Smooth muscle cell (in vitro differentiated cells): ENCODE measurements around the gene SYNGAP1. TPM values are rescaled to one million over a fixed set of nuclear protein-coding genes. Genes with fewer than 3 reads are reported as not detected.
"Not testable (repeated sequence)": the region's sequence is repeated elsewhere in the genome, so short reads cannot be mapped to it uniquely, and the experiment has no call there.

Experiments
- DNase-seq: peaks from one replicate; lab custom pipeline; 2025; ENCODE audit not compliant: unreplicated experiment; lab: John Stamatoyannopoulos, UW
- H2AFZ ChIP-seq: fragments of 200-600 bp; sonication (generic); 2 replicates; pipeline ENCODE4 v1.6.0; 2016; ENCODE audit warnings: antibody characterized with exemption, low read depth, mild to moderate bottlenecking
- H3F3A ChIP-seq: fragments of 200-600 bp; sonication (generic); 2 replicates; pipeline ENCODE4 v1.6.0; 2017; ENCODE audit warnings: antibody characterized with exemption, low read depth
- H3K27ac ChIP-seq: fragments of 200-600 bp; sonication (generic); 2 replicates; pipeline ENCODE4 v1.5.1; 2016; ENCODE audit warnings: low read depth, mild to moderate bottlenecking
- H3K27me3 ChIP-seq: fragments of 200-600 bp; sonication (generic); 2 replicates; pipeline ENCODE4 v1.6.1; 2016; ENCODE audit warnings: low read depth, mild to moderate bottlenecking
- H3K36me3 ChIP-seq: fragments of 200-600 bp; sonication (generic); 2 replicates; pipeline ENCODE4 v1.5.1; 2016; ENCODE audit warnings: low read depth
- H3K4me1 ChIP-seq: fragments of 200-600 bp; sonication (generic); 2 replicates; pipeline ENCODE4 v1.5.1; 2016; ENCODE audit warnings: low read depth
- H3K4me2 ChIP-seq: fragments of 200-600 bp; sonication (generic); 2 replicates; pipeline ENCODE4 v1.6.0; 2016; ENCODE audit warnings: mild to moderate bottlenecking
- H3K4me3 ChIP-seq: fragments of 200-600 bp; sonication (generic); 2 replicates; pipeline ENCODE4 v1.5.1; 2016; ENCODE audit warnings: mild to moderate bottlenecking
- H3K79me2 ChIP-seq: fragments of 200-600 bp; sonication (generic); 2 replicates; pipeline ENCODE4 v1.6.0; 2016; ENCODE audit warnings: low read depth, mild to moderate bottlenecking
- H3K9ac ChIP-seq: fragments of 200-600 bp; sonication (generic); 2 replicates; pipeline ENCODE4 v1.6.0; 2016; ENCODE audit warnings: low read depth
- H3K9me3 ChIP-seq: fragments of 200-600 bp; sonication (generic); replicated peaks from 2 replicates; pipeline ENCODE4 v1.5.1; 2016; ENCODE audit warnings: low read depth
- H4K20me1 ChIP-seq: fragments of 200-600 bp; sonication (generic); 2 replicates; pipeline ENCODE4 v1.6.0; 2016; ENCODE audit warnings: low read depth
- CTCF ChIP-seq: fragments of 200-600 bp; sonication (generic); IDR thresholded peaks from 2 replicates; pipeline ENCODE4 v1.5.1; 2017; ENCODE audit warnings: borderline replicate concordance, mild to moderate bottlenecking, antibody characterized with exemption; ENCODE audit not compliant: insufficient read depth, poor library complexity, severe bottlenecking
- WGBS: methylation state at CpG from one replicate; pipeline ENCODE4 v1.1.7; 2016; ENCODE audit warnings: low lambda C conversion rate; 5-methylcytosine and 5-hydroxymethylcytosine counted together
- polyA plus RNA-seq: library from polyadenylated mRNA; unstranded; fragments of >200 nt; fragmentation: Nextera tagmentation; extraction: Ambion mirVana; gene quantifications from 2 replicates; pipeline ENCODE4 v1.2.1, GENCODE V29; 2016
- total RNA-seq: library from RNA; depleted of rRNA; stranded (reverse); fragments of >200 nt; gene quantifications from 2 replicates; pipeline ENCODE4 v1.2.3, GENCODE V29; 2014

Gene SYNGAP1
- total and polyA plus RNA-seq, 2 experiments from 2014 or later: 1.9 to 10.4 TPM

- Histone ChIP-seq H4K20me1 (no peaks in the 10 kb centered on the region), H3F3A (no peaks in the 10 kb centered on the region), H3K27ac (no peak overlapping the region), H3K4me1 (no peaks in the 10 kb centered on the region), H3K79me2 (no peaks in the 10 kb centered on the region), H3K4me3 (no peak overlapping the region), H3K9ac (no peak overlapping the region), H3K36me3 (no peaks in the 10 kb centered on the region), H3K4me2 (no peak overlapping the region), H3K27me3 (peaks cover 17% of the 10 kb centered on the region), H3K9me3 (no peaks in the 10 kb centered on the region), H2AFZ (no peak overlapping the region)
- 81% methylated on average over 3 of the region's 3 CpGs for WGBS
- TF ChIP-seq CTCF: no peak
- no peak for DNase-seq
Observed at GRCh38 chr6:33477864-33478263, 58.0 kb downstream of the SYNGAP1 start.

GRCh38 chr6:33481192-33481591, 61.3 kb downstream of the SYNGAP1 start:
- Histone ChIP-seq H3K4me1 (no peaks in the 10 kb centered on the region), H3F3A (no peaks in the 10 kb centered on the region), H3K4me2 (no peak overlapping the region), H3K27ac (no peak overlapping the region), H2AFZ (no peak overlapping the region), H3K9me3 (no peaks in the 10 kb centered on the region), H4K20me1 (no peaks in the 10 kb centered on the region), H3K9ac (no peak overlapping the region), H3K79me2 (no peaks in the 10 kb centered on the region), H3K27me3 (peaks cover 17% of the 10 kb centered on the region), H3K36me3 (no peaks in the 10 kb centered on the region), H3K4me3 (no peak overlapping the region)
- TF ChIP-seq CTCF: no peak
- WGBS: 93% methylated on average over 1 of the region's 1 CpG
- no peak for DNase-seq

- not testable (repeated sequence) for H3K4me2 ChIP-seq, H3F3A ChIP-seq, H3K36me3 ChIP-seq, DNase-seq, H3K27ac ChIP-seq, H3K9ac ChIP-seq, H3K4me1 ChIP-seq, H3K79me2 ChIP-seq, H3K4me3 ChIP-seq, H3K9me3 ChIP-seq, H4K20me1 ChIP-seq, H2AFZ ChIP-seq
- H3K27me3 ChIP-seq: peaks cover 13% of the 10 kb centered on the region
- 93% methylated on average over 5 of the region's 5 CpGs for WGBS
Observed at GRCh38 chr6:33482620-33483019, 62.8 kb downstream of the SYNGAP1 start.

- Histone ChIP-seq H3K9ac (no peak overlapping the region), H3K4me1 (no peaks in the 10 kb centered on the region), H2AFZ (no peak overlapping the region), H3K27me3 (peaks cover 9% of the 10 kb centered on the region), H3K27ac (no peak overlapping the region), H3K36me3 (no peaks in the 10 kb centered on the region), H3K4me2 (no peak overlapping the region), H4K20me1 (no peaks in the 10 kb centered on the region), H3F3A (no peaks in the 10 kb centered on the region), H3K79me2 (no peaks in the 10 kb centered on the region), H3K9me3 (no peaks in the 10 kb centered on the region), H3K4me3 (no peak overlapping the region)
- TF ChIP-seq CTCF: no peak
- no peak for DNase-seq
- 63% methylated on average over 3 of the region's 3 CpGs for WGBS
Observed at GRCh38 chr6:33483678-33484077, 63.8 kb downstream of the SYNGAP1 start.

- H3K4me3 ChIP-seq, DNase-seq, H2AFZ ChIP-seq, H4K20me1 ChIP-seq, H3K4me2 ChIP-seq, H3K9ac ChIP-seq, H3K36me3 ChIP-seq, H3F3A ChIP-seq, H3K27ac ChIP-seq, H3K27me3 ChIP-seq, H3K79me2 ChIP-seq, H3K4me1 ChIP-seq, H3K9me3 ChIP-seq: not testable (repeated sequence)
- WGBS: 69% methylated on average over 3 of the region's 6 CpGs
Observed at GRCh38 chr6:33484673-33485262, 64.9 kb downstream of the SYNGAP1 start.

- H3K27ac ChIP-seq, DNase-seq, H3K36me3 ChIP-seq, H3K79me2 ChIP-seq, H3K27me3 ChIP-seq, H3F3A ChIP-seq, H2AFZ ChIP-seq, H4K20me1 ChIP-seq, H3K9me3 ChIP-seq, H3K4me3 ChIP-seq, H3K4me1 ChIP-seq, H3K4me2 ChIP-seq, H3K9ac ChIP-seq: not testable (repeated sequence)
- WGBS: 86% methylated on average over 15 of the region's 25 CpGs
Observed at GRCh38 chr6:33485680-33486079, 65.8 kb downstream of the SYNGAP1 start.
